Skeletal muscle tissue (tissue), 4 donors: ENCODE data around the gene GDI2. TPM values are rescaled to one million over a fixed set of nuclear protein-coding genes. Genes with fewer than 3 reads are reported as not detected.
A peak's percentile ranks its signal among the peaks of the same experiment; 100 is the strongest.

Experiments used
- H3K27ac ChIP-seq: one replicate; pipeline ENCODE4 v1.7.0; 2013; ENCODE audit warnings: mild to moderate bottlenecking, low read depth, low read length, inconsistent platforms
- H3K27me3 ChIP-seq, 3 donors: one replicate each; pipeline ENCODE4 v1.7.0; 2013; ENCODE audit warnings: low read length in 3 of 3; ENCODE audit not compliant: control insufficient read depth in 3 of 3, insufficient read depth in 3 of 3
- H3K36me3 ChIP-seq, 3 donors: one replicate each; pipeline ENCODE4 v1.7.0; 2013; ENCODE audit warnings: low read length in 3 of 3; ENCODE audit not compliant: control insufficient read depth in 3 of 3, insufficient read depth in 3 of 3
- H3K4me1 ChIP-seq, 3 donors: one replicate each; pipeline ENCODE4 v1.7.0; 2013; ENCODE audit warnings: low read length in 3 of 3, mild to moderate bottlenecking in 3 of 3; ENCODE audit not compliant: control insufficient read depth in 3 of 3, insufficient read depth in 3 of 3
- H3K4me3 ChIP-seq, 3 donors: one replicate each; pipeline ENCODE4 v1.7.0; 2013; ENCODE audit warnings: low read length in 3 of 3
- H3K9ac ChIP-seq, 3 donors: one replicate each; pipeline ENCODE4 v1.7.0; 2013; ENCODE audit warnings: low read length in 3 of 3, mild to moderate bottlenecking in 3 of 3, moderate library complexity in 2 of 3, low read depth in 1 of 3
- H3K9me3 ChIP-seq, 3 donors: one replicate each; pipeline ENCODE4 v1.7.0; 2013; ENCODE audit warnings: low read length in 3 of 3; ENCODE audit not compliant: control insufficient read depth in 3 of 3
- total RNA-seq: library from RNA; depleted of rRNA; stranded (reverse); fragments of >200 nt; gene quantifications from one replicate; pipeline ENCODE4 v1.2.3, GENCODE V29; 2014
- donor health status: Osteomylitis.

The GDI2 gene
- total RNA-seq, 1 donor from 2014 or later = 483 TPM

DNA sequence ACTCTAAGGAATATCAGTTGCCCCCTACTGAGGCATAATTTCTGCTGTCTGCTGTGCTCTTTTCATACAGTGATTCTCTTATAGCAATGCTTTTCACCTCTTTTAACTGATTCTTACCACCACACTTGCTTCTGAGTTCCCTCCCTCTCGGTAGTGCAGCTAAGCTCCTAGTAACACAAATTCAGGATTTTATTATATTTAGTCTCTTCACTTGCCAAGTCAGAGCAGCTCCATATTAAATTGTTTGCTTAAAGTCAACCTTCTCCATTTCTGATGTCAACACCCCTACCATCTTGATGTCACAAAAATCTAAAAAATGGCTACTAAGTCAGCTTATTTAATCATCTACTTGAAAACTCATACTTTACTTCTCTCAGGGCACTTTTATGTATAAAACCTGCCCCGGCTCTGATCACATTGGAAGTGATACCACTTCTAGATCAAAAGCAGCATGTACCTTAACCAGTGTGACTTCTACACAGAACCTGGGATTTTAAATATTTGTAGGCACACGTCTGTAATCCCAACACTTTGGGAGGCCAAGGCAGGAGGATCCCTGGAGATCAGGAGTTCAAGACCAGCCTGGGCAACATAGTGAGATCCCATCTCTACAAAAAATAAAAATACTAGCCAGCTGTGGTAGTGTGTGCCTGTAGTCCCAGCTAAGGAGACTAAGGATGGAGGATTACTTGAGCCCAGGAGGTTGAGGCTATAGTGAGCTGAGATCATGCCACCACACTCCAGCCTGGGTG, 55.3 kb downstream of the GDI2 start:
- H3K36me3 ChIP-seq = peaks cover 28 to 45% (median 44%) of the 10 kb centered on the region in 3 donors

DNA sequence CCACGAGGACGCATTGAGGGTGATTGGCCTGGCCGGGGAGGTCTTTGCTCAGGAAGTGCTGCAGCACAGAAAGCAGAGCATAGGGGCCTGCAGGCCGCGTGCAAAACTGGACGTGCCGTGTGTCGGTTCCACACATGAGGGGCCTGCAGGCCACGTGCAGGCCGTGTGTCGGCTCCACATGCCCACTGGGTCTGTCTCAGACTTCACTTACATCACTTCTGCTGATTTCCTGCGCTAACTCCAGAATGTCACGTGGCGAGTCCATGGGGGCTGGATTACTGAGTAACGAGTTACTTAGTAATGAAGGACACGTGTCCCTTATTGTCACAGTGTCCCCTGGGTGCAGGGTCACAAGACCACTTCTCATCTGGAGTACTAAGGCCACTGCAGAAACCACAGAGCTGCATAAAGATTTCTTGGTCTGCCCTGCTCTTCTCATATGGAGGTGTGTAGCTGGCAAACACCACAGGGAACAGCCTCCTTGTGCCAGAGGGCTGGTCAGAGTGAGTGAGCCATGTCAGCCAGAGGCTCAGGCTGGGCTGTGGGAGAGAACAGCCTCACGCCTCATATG, 60.8 kb downstream of the GDI2 start:
- H3K4me3 ChIP-seq = no peak overlapping the region
- H3K27me3 ChIP-seq = no peaks in the 10 kb centered on the region
- no peak overlapping the region for H3K27ac ChIP-seq
- H3K9me3 ChIP-seq = no peaks in the 10 kb centered on the region
- no peaks in the 10 kb centered on the region for H3K4me1 ChIP-seq
- no peak overlapping the region for H3K9ac ChIP-seq
- peaks cover 22 to 32% (median 23%) of the 10 kb centered on the region in 3 donors for H3K36me3 ChIP-seq

More for the DNA sequence above, 55.3 kb downstream of the GDI2 start:
- Histone ChIP-seq H3K27me3 (no peaks in the 10 kb centered on the region), H3K9me3 (no peaks in the 10 kb centered on the region), H3K4me1 (no peaks in the 10 kb centered on the region), H3K9ac (no peak overlapping the region), H3K4me3 (no peak overlapping the region), H3K27ac (no peak overlapping the region)

DNA sequence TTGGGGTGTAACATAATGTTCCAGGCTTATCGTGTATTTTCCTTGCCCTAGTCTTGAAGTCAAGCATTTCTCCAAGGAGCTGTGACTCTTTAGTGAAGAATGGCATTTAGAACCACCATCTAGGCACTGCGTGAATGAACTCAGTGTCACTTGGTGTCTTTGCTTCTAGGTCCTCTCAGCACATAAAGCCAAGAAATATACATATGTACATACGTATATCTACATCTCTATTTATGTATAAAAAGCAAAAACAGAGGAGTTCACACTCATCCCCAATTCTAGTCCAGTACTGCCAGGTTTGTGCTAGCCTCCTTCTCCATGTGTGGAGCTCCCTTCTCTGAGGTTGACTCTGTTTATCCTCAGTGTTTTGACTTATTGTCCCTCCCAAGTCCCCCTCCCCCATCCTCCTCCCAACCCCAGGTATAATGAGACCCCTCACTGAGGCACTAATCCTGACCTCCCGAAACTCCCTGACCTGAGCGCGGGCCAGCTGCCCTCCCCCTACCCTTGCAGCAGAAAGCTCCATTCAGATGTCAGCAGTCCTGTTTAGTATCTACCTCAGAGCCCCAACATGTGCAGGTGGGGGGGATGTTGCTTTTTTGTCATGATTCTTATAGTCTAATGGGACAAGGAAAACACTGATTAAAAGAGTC, 61.5 kb downstream of the GDI2 start:
- no peaks in the 10 kb centered on the region for H3K9me3 ChIP-seq
- H3K27me3 ChIP-seq = no peaks in the 10 kb centered on the region
- no peak overlapping the region for H3K4me3 ChIP-seq
- no peak overlapping the region for H3K9ac ChIP-seq
- H3K4me1 ChIP-seq = no peaks in the 10 kb centered on the region
- H3K27ac ChIP-seq = no peak overlapping the region
- peaks cover 21 to 32% (median 25%) of the 10 kb centered on the region in 3 donors for H3K36me3 ChIP-seq

DNA sequence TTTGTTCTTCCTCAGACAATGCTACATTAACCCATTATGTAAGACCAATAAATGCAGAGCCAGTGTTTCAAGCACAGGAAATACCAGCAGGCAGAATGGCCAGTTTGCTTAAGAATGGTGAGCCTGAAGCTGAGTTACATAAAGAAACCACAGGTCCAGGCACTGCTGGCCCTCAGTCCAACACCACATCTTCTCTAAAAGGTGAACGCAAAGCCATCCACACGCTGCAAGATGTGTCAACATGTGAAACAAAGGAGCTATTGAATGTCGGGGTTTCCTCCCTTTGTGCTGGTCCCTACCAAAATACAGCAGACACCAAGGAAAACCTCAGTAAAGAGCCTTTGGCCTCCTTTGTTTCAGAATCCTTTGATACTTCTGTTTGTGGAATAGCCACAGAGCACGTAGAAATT, 64.8 kb downstream of the GDI2 start:
- no peak overlapping the region for H3K9ac ChIP-seq
- peaks cover 25 to 46% (median 31%) of the 10 kb centered on the region in 3 donors for H3K36me3 ChIP-seq

DNA sequence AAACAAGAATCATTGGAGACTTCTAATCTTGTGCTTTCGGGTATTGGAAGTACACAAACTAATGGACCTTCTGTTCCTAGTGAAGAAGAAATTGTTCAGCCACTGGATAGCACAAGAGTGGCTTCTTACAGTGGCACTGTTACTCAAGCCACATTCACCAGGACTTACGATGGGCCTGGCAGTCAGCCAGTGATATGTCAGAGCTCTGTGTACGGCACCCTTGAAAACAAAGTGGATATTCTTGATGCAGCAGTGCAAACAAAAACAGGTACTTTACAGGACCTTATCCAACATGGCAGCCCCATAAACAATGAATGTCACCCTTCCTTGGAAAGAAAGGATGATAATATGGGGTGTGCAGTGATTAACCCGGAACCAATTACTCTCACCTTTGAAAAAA, 67.0 kb downstream of the GDI2 start:
- peaks cover 22 to 54% (median 37%) of the 10 kb centered on the region in 3 donors for H3K36me3 ChIP-seq
- no peak overlapping the region for H3K9ac ChIP-seq
- H3K27me3 ChIP-seq = no peaks in the 10 kb centered on the region
- no peaks in the 10 kb centered on the region for H3K4me1 ChIP-seq
- no peak overlapping the region for H3K4me3 ChIP-seq
- no peaks in the 10 kb centered on the region for H3K9me3 ChIP-seq
- H3K27ac ChIP-seq = no peak overlapping the region

More for the DNA sequence above, 64.8 kb downstream of the GDI2 start:
- Histone ChIP-seq H3K4me3 (no peak overlapping the region), H3K27ac (no peak overlapping the region), H3K9me3 (no peaks in the 10 kb centered on the region), H3K27me3 (no peaks in the 10 kb centered on the region), H3K4me1 (no peaks in the 10 kb centered on the region)

DNA sequence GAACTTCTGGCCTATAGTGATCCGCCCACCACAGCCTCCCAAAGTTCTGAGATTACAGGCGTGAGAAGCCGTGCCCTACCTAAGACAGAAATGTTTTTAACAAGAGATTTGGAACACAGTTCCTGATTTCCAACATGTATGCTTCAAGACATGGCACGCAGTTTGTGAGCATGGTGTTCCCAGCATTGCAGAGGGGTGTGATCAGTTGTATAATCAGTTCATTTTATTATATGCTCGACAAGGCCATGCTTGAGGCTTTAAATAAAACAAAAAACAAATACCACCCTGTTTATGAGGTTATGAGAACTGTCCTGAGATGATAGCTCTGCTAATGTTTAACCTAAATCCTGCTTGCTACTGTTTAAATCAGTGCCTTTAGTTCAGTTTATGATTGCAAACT, 68.4 kb downstream of the GDI2 start:
- Histone ChIP-seq H3K4me3 (no peak overlapping the region), H3K9me3 (no peaks in the 10 kb centered on the region), H3K27ac (no peak overlapping the region), H3K4me1 (no peaks in the 10 kb centered on the region), H3K27me3 (no peaks in the 10 kb centered on the region), H3K36me3 (peaks cover 22 to 63% (median 41%) of the 10 kb centered on the region in 3 donors), H3K9ac (no peak overlapping the region)

DNA sequence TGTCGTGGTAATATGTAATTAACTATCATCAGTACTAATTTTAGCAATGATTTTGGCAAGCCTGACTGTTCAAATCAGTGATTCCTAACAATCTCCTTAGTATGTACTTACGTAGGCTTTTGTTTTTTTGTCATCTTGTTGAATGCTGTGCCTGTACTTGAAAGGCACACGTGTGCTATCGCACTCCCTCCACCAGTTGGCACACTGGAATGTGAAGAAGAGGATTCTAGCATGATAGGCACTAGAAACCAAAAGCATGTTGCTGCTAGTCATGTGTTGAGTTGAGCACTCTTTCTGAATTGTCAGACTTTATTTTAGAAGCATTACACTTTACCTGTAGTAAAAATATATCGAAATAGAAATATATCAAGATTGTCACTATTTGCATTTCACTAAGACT, 69.5 kb downstream of the GDI2 start:
- Histone ChIP-seq H3K9me3 (no peaks in the 10 kb centered on the region), H3K4me3 (peak overlapping the region in 1 of 3 donors; percentile 19), H3K36me3 (peaks cover 15 to 61% (median 38%) of the 10 kb centered on the region in 3 donors), H3K4me1 (no peaks in the 10 kb centered on the region), H3K27me3 (no peaks in the 10 kb centered on the region), H3K27ac (no peak overlapping the region), H3K9ac (no peak overlapping the region)

DNA sequence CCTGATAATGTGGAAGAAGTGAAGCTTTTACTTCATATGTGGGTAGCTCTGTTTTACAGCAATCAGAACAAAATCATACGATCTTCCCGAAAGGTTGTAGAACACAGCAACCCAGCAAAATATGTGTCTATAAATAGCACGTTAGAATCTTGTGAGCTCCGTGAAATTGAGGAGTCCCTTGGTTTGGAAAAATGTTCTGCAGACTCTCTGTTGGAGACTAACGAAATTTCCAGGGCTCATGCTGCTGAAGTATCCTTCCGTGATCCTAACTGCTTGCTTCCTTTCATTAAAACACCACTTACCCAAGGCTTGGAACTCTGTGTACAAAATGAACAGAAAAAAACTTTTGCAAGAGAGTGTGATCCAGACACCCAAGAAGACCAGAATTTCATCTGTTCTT, 71.1 kb downstream of the GDI2 start:
- no peaks in the 10 kb centered on the region for H3K9me3 ChIP-seq
- H3K27me3 ChIP-seq = no peaks in the 10 kb centered on the region
- H3K4me1 ChIP-seq = no peaks in the 10 kb centered on the region
- H3K9ac ChIP-seq = no peak overlapping the region
- no peak overlapping the region for H3K4me3 ChIP-seq
- H3K36me3 ChIP-seq = peaks cover 7 to 46% (median 27%) of the 10 kb centered on the region in 3 donors
- no peak overlapping the region for H3K27ac ChIP-seq

DNA sequence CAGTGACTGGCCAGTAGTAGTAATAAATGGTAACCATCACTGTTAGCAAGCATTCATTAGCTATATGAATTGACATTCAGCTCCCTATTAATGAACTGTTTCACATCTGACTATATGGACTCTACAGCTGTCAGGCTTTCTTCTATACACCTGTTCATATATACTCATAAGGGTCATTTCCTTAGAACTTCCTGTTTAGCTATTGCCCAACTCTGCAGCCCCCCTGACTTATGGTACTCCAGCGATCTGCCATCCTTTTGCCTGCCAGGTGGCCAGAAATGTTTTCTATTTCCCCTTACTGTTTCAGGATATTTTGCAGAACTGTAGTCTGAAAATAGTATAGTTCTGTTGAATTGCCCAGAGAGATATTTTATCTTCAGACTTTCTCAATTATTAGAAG, 72.0 kb downstream of the GDI2 start:
- H3K27me3 ChIP-seq = no peaks in the 10 kb centered on the region
- no peaks in the 10 kb centered on the region for H3K4me1 ChIP-seq
- H3K27ac ChIP-seq = no peak overlapping the region
- H3K9ac ChIP-seq = no peak overlapping the region
- no peak overlapping the region for H3K4me3 ChIP-seq
- H3K9me3 ChIP-seq = no peaks in the 10 kb centered on the region
- H3K36me3 ChIP-seq = peaks cover 0 to 38% (median 19%) of the 10 kb centered on the region in 3 donors

DNA sequence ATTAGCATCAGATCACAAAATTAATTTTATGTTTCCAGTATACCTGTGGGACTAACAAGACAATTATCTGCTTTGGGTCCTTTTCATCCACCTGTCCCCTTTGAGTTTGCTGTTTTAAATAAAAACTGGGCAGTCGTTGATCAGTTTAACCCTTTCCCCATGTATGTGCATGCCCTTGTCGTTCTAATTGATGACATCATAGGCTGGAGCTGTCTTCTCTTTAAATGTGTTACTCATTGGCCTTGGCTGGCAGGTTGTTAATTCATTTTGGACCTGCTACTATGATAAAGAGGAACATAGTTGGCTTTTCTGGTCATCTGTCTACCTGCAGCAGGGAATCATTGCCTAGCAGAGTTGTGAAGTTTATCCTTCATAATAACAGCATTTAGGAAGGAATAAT, 74.8 kb downstream of the GDI2 start:
- no peaks in the 10 kb centered on the region for H3K27me3 ChIP-seq
- peaks cover 2 to 26% (median 14%) of the 10 kb centered on the region in 3 donors for H3K36me3 ChIP-seq
- no peak overlapping the region for H3K4me3 ChIP-seq
- H3K4me1 ChIP-seq = no peaks in the 10 kb centered on the region
- no peaks in the 10 kb centered on the region for H3K9me3 ChIP-seq
- H3K9ac ChIP-seq = no peak overlapping the region
- H3K27ac ChIP-seq = no peak overlapping the region
